WTC11 (cell line): ENCODE data around the gene SRC.

ENCODE experiments used
- CREB1 ChIP-seq: sonication (generic); formaldehyde crosslinking; IDR thresholded peaks from 2 replicates; pipeline ENCODE4 v1.8.0; 2023; ENCODE audit warnings: mild to moderate bottlenecking, missing genetic modification reagents
- ETV6 ChIP-seq: sonication (generic); formaldehyde crosslinking; IDR thresholded peaks from 2 replicates; pipeline ENCODE4 v1.8.1; 2022; ENCODE audit warnings: mild to moderate bottlenecking, missing genetic modification reagents
- MXD4 ChIP-seq: fragments of 250-450 bp; sonication (Bioruptor Pico); IDR thresholded peaks from 2 replicates; pipeline ENCODE4 v1.8.0; 2021; ENCODE audit warnings: mild to moderate bottlenecking, moderate library complexity, borderline replicate concordance
- NR3C1 ChIP-seq: sonication (generic); formaldehyde crosslinking; conservative IDR thresholded peaks from 2 replicates; pipeline ENCODE4 v1.8.1; 2023; ENCODE audit warnings: low read depth, mild to moderate bottlenecking, missing genetic modification reagents
- SMAD3 ChIP-seq: sonication (generic); formaldehyde crosslinking; IDR thresholded peaks from 2 replicates; pipeline ENCODE4 v1.8.0; 2022; ENCODE audit warnings: missing genetic modification reagents, mild to moderate bottlenecking, borderline replicate concordance
- TCF7 ChIP-seq: sonication (generic); formaldehyde crosslinking; IDR thresholded peaks from 2 replicates; pipeline ENCODE4 v1.8.0; 2022; ENCODE audit warnings: mild to moderate bottlenecking, low read depth, missing genetic modification reagents, moderate library complexity
- ZNF263 ChIP-seq: sonication (generic); formaldehyde crosslinking; IDR thresholded peaks from 2 replicates; pipeline ENCODE4 v1.8.1; 2022; ENCODE audit warnings: low read depth, mild to moderate bottlenecking, moderate library complexity, missing genetic modification reagents
- ZNF396 ChIP-seq: fragments of 250-450 bp; sonication (Bioruptor Pico); IDR thresholded peaks from 2 replicates; pipeline ENCODE4 v1.8.0; 2021; ENCODE audit warnings: mild to moderate bottlenecking, moderate library complexity, borderline replicate concordance
- TF ChIP-seq, protein P1 (sequence below): fragments of 200-600 bp; IDR thresholded peaks from 2 replicates; pipeline ENCODE4 v1.8.0; 2022; ENCODE audit warnings: antibody characterized with exemption
- TF ChIP-seq, protein P2 (sequence below): sonication (generic); formaldehyde crosslinking; IDR thresholded peaks from 2 replicates; pipeline ENCODE4 v1.8.0; 2022; ENCODE audit warnings: mild to moderate bottlenecking, missing genetic modification reagents

- TF ChIP-seq, protein P1, sequence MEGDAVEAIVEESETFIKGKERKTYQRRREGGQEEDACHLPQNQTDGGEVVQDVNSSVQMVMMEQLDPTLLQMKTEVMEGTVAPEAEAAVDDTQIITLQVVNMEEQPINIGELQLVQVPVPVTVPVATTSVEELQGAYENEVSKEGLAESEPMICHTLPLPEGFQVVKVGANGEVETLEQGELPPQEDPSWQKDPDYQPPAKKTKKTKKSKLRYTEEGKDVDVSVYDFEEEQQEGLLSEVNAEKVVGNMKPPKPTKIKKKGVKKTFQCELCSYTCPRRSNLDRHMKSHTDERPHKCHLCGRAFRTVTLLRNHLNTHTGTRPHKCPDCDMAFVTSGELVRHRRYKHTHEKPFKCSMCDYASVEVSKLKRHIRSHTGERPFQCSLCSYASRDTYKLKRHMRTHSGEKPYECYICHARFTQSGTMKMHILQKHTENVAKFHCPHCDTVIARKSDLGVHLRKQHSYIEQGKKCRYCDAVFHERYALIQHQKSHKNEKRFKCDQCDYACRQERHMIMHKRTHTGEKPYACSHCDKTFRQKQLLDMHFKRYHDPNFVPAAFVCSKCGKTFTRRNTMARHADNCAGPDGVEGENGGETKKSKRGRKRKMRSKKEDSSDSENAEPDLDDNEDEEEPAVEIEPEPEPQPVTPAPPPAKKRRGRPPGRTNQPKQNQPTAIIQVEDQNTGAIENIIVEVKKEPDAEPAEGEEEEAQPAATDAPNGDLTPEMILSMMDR = no peak
- TF ChIP-seq SMAD3 (CRISPR knock-in tag) (no peak), ZNF396 (CRISPR knock-in tag) (no peak), ZNF263 (CRISPR knock-in tag) (no peak), NR3C1 (CRISPR knock-in tag) (no peak), TCF7 (no peak), ETV6 (no peak), CREB1 (CRISPR knock-in tag) (no peak), MXD4 (no peak)
- TF ChIP-seq, protein P2, sequence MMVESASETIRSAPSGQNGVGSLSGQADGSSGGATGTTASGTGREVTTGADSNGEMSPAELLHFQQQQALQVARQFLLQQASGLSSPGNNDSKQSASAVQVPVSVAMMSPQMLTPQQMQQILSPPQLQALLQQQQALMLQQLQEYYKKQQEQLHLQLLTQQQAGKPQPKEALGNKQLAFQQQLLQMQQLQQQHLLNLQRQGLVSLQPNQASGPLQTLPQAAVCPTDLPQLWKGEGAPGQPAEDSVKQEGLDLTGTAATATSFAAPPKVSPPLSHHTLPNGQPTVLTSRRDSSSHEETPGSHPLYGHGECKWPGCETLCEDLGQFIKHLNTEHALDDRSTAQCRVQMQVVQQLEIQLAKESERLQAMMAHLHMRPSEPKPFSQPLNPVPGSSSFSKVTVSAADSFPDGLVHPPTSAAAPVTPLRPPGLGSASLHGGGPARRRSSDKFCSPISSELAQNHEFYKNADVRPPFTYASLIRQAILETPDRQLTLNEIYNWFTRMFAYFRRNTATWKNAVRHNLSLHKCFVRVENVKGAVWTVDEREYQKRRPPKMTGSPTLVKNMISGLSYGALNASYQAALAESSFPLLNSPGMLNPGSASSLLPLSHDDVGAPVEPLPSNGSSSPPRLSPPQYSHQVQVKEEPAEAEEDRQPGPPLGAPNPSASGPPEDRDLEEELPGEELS (CRISPR knock-in tag) = no peak
Observed at GRCh38 chr20:37423545-37423944, 77.6 kb downstream of the SRC start.
